Urinary bladder (tissue), 4 donors: ENCODE measurements around the gene ZNF174. TPM values are rescaled to one million over a fixed set of nuclear protein-coding genes. Genes with fewer than 3 reads are reported as not detected.

Experiments used
- DNase-seq: peaks from one replicate; pipeline ENCODE4 v3.0.0-alpha.2; 2015; ENCODE audit errors: extremely low spot score
- H3K27ac ChIP-seq: one replicate; pipeline ENCODE4 v1.5.1; 2013; ENCODE audit warnings: low read depth, mild to moderate bottlenecking, moderate library complexity
- H3K36me3 ChIP-seq: one replicate; pipeline ENCODE4 v1.6.1; 2013; ENCODE audit warnings: mild to moderate bottlenecking, moderate library complexity; ENCODE audit not compliant: insufficient read depth
- H3K4me1 ChIP-seq: one replicate; pipeline ENCODE4 v1.6.1; 2013; ENCODE audit warnings: mild to moderate bottlenecking, moderate library complexity; ENCODE audit not compliant: insufficient read depth
- H3K4me3 ChIP-seq: one replicate; pipeline ENCODE4 v1.5.1; 2013; ENCODE audit warnings: low read depth, low read length
- WGBS: extraction: QIAGEN DNeasy Blood & Tissue Kit; methylation state at CpG from one replicate; pipeline ENCODE4 v1.1.7; 2013; 5-methylcytosine and 5-hydroxymethylcytosine counted together
- polyA plus RNA-seq: library from polyadenylated mRNA; stranded (reverse); fragments of 200-250 nt; gene quantifications from one replicate; pipeline ENCODE4 v1.2.3, GENCODE V29; 2013
- total RNA-seq: library from RNA; depleted of rRNA; stranded (reverse); fragments of >200 nt; gene quantifications from one replicate; pipeline ENCODE4 v1.2.3, GENCODE V29; 2014
- donor health status: healthy with polysubstance abuse.
- donor health status: healthy.

ZNF174 gene
- total and polyA plus RNA-seq, 2 donors: 5.9 to 15.9 TPM

DNA sequence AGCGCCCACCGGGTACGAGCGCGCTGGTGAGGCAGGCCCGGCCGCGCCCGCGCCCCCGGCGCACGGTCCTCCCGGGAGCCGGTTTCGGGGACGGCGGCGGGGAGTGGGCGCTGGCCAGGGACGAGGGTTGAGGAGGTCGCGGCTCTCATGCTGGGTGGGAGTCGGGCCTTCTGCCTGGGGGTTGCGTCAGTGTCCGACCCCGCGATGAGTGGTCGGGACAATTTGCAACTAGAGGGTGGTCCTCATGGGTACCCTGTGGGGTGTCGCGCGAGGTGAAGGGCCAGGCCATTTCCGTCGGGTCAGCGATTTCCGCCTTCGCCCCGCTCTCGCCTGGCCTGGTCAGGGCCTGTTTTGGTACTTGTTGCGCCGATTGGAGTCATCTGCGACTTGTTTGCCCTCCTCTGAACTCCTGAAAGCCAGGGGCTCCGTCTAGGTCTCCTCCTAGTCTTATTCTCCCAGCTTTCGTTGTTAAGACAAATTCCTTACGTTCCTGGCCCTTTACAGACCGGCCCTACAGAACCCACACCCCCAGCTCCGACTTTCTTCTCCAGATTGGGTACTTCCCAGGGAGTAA lies 57.4 kb downstream of the ZNF174 start:
- Histone ChIP-seq H3K27ac (peak overlapping the region; percentile 88), H3K4me3 (peak overlapping the region; percentile 98), H3K36me3 (no peaks in the 10 kb centered on the region), H3K4me1 (no peaks in the 10 kb centered on the region)
- DNase-seq: no peak
- under 1% methylated on average over 47 of the region's 47 CpGs for WGBS

DNA sequence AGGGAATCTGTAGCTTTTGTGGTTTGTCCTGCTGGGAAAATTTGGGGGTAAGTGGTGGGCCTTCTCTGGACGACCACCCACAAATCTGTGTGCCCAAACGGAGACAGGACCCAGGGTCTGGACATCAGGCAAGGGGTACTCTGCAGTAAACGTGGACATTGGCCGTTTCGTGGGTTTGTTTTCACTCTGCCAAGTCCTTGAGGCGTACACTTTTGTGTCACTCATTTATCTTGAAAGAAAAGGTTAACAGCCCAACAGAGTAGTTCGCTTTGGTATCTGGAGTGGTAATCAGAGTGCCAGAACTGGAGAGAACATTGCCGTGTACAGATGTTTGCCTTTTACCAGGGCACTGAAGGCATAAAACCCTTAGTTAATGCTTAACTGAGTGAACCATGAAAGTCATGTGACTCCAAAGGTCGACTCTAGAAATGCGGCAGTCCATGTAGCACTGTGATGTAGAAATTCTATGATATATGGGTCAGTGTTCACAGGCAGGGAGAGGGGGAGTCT lies 57.9 kb downstream of the ZNF174 start:
- no peak for DNase-seq
- Histone ChIP-seq H3K4me1 (no peaks in the 10 kb centered on the region), H3K4me3 (peak overlapping the region; percentile 98), H3K36me3 (no peaks in the 10 kb centered on the region), H3K27ac (peak overlapping the region; percentile 88)
- 6% methylated on average over 10 of the region's 10 CpGs for WGBS

Other genes with a start within 250 kb of the ZNF174 start
- gene OR1F1, start 213.0 kb upstream of the ZNF174 start, total RNA-seq: not detected
- gene OR1F1, start 213.0 kb upstream of the ZNF174 start, polyA plus RNA-seq: not detected
- 15.2 TPM for gene ZNF200, start 166.1 kb upstream of the ZNF174 start, total RNA-seq
- 5.2 TPM for gene ZNF200, start 166.1 kb upstream of the ZNF174 start, polyA plus RNA-seq
- gene MEFV, start 144.6 kb upstream of the ZNF174 start, total RNA-seq: 0.58 TPM
- 0.80 TPM for gene MEFV, start 144.6 kb upstream of the ZNF174 start, polyA plus RNA-seq
- gene ZNF263, start 117.7 kb upstream of the ZNF174 start, total RNA-seq: 39.7 TPM
- 35.8 TPM for gene ZNF263, start 117.7 kb upstream of the ZNF174 start, polyA plus RNA-seq
- 18.5 TPM for gene TIGD7, start 95.8 kb upstream of the ZNF174 start, total RNA-seq
- gene TIGD7, start 95.8 kb upstream of the ZNF174 start, polyA plus RNA-seq: 9.6 TPM
- gene ZNF75A, start 95.7 kb upstream of the ZNF174 start, total RNA-seq: 45.4 TPM
- 16.4 TPM for gene ZNF75A, start 95.7 kb upstream of the ZNF174 start, polyA plus RNA-seq
- gene OR2C1, start 45.3 kb upstream of the ZNF174 start, total RNA-seq: 0.85 TPM
- 0.09 TPM for gene OR2C1, start 45.3 kb upstream of the ZNF174 start, polyA plus RNA-seq
- gene ZSCAN32, start 211 bp upstream of the ZNF174 start, total RNA-seq: 7.9 TPM
- 13.7 TPM for gene ZSCAN32, start 211 bp upstream of the ZNF174 start, polyA plus RNA-seq
- gene ZNF597, start 42.3 kb downstream of the ZNF174 start, total RNA-seq: 4.1 TPM
- 1.9 TPM for gene ZNF597, start 42.3 kb downstream of the ZNF174 start, polyA plus RNA-seq
- 15.8 TPM for gene NAA60, start 42.5 kb downstream of the ZNF174 start, total RNA-seq
- 47.1 TPM for gene NAA60, start 42.5 kb downstream of the ZNF174 start, polyA plus RNA-seq
- not detected for gene C16orf90, start 94.3 kb downstream of the ZNF174 start, total RNA-seq
- gene C16orf90, start 94.3 kb downstream of the ZNF174 start, polyA plus RNA-seq: not detected
- gene CLUAP1, start 99.8 kb downstream of the ZNF174 start, total RNA-seq: 25.7 TPM
- 26.0 TPM for gene CLUAP1, start 99.8 kb downstream of the ZNF174 start, polyA plus RNA-seq
- gene NLRC3, start 176.2 kb downstream of the ZNF174 start, total RNA-seq: 1.2 TPM
- 0.49 TPM for gene NLRC3, start 176.2 kb downstream of the ZNF174 start, polyA plus RNA-seq
- gene SLX4, start 210.4 kb downstream of the ZNF174 start, total RNA-seq: 4.4 TPM
- gene SLX4, start 210.4 kb downstream of the ZNF174 start, polyA plus RNA-seq: 2.7 TPM